Measurements from ENCODE around the gene CBY3. TPM values are rescaled to one million over a fixed set of nuclear protein-coding genes. Genes with fewer than 3 reads are reported as not detected.

The CBY3 gene
- total RNA-seq, 1 donor = not detected

DNA sequence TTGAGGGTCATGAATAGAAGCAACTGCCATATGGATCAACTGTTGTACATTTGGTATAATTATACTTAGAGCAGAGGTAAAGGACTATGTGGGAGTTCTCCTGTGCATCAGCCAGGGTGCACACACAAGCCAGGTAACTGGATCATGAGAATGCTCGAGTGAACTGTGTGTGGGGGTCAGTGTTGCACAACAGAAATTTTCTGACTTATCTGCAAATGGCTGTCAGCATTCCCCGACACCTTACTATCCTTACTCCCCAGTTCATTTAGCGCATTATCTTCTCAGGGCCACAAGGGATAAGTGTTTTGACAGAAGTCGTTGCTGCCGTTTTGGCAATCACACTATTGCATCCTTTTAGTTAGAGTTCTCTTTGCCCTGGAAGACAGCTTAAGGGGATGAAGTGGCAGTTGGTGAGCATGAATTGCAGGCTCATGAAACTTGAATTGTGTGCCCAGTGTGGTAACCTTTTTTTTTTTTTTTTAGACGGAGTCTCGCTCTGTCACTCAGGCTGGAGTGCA, 19.6 kb upstream of the CBY3 start:
- H4K20me1 ChIP-seq (ENCODE audit: insufficient read depth, low read length) = peaks cover 46% of the 10 kb centered on the region
- H3K36me3 ChIP-seq (ENCODE audit: insufficient read depth, low read length) = peaks cover 30% of the 10 kb centered on the region
- peak overlapping the region; percentile 87 for H3K4me3 ChIP-seq (ENCODE audit: insufficient read depth, low read length)
- TF ChIP-seq, protein P1, sequence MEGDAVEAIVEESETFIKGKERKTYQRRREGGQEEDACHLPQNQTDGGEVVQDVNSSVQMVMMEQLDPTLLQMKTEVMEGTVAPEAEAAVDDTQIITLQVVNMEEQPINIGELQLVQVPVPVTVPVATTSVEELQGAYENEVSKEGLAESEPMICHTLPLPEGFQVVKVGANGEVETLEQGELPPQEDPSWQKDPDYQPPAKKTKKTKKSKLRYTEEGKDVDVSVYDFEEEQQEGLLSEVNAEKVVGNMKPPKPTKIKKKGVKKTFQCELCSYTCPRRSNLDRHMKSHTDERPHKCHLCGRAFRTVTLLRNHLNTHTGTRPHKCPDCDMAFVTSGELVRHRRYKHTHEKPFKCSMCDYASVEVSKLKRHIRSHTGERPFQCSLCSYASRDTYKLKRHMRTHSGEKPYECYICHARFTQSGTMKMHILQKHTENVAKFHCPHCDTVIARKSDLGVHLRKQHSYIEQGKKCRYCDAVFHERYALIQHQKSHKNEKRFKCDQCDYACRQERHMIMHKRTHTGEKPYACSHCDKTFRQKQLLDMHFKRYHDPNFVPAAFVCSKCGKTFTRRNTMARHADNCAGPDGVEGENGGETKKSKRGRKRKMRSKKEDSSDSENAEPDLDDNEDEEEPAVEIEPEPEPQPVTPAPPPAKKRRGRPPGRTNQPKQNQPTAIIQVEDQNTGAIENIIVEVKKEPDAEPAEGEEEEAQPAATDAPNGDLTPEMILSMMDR (IDR thresholded peaks at IDR 0.05; ENCODE audit: extremely low read depth, low read depth, low read length) = no peak
- H3K79me2 ChIP-seq (ENCODE audit: insufficient read depth, low read length) = peaks cover 69% of the 10 kb centered on the region
- peaks cover 10% of the 10 kb centered on the region for H3K4me1 ChIP-seq (ENCODE audit: insufficient read depth, low read length)
- H3K27ac ChIP-seq (ENCODE audit: low read depth, low read length) = peak overlapping the region; percentile 92
- no peaks in the 10 kb centered on the region for H3K27me3 ChIP-seq (ENCODE audit: insufficient read depth, low read length)
- peak overlapping the region; percentile 97 for H3K4me2 ChIP-seq (ENCODE audit: insufficient read depth, low read length)
- H3K9me3 ChIP-seq (ENCODE audit: low read depth, low read length) = no peaks in the 10 kb centered on the region
- no peak overlapping the region for H2AFZ ChIP-seq (ENCODE audit: low read length)
- peak; percentile 74 for DNase-seq (ENCODE audit: insufficient read length, low spot score, missing footprints)

DNA sequence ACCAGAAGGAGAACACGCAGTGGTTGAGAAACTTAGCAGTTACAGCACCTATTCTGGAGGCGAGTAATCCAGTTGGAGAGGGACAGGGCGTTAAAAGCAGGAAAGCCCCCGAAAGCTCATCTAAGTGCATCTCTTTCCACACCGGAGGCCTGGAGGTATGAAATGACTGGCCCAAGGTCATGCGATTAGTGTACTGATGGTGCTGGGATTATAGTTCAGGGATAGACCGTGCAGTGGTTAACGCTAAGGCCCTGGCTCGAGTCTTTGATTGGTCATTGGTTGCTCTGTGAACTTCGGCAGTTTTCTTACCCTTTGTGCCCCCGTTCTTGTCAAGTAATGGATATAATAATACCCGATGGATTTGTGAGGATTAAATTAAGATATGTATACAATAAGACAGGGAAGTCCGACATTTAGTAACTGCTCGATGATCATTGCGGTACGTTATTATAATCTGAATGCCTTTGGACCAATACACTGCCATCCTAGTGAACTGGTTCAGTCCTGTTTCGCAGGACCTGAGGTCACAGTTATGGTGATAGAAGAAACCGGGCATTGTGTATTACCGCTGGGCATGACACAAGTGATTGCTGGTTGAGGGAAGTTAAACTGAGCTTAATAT, 18.9 kb upstream of the CBY3 start:
- Histone ChIP-seq H2AFZ (ENCODE audit: low read length) (peak overlapping the region; percentile 52), H3K36me3 (ENCODE audit: insufficient read depth, low read length) (peaks cover 24% of the 10 kb centered on the region), H3K4me3 (ENCODE audit: insufficient read depth, low read length) (peak overlapping the region; percentile 87), H3K79me2 (ENCODE audit: insufficient read depth, low read length) (peaks cover 62% of the 10 kb centered on the region), H3K4me2 (ENCODE audit: insufficient read depth, low read length) (peak overlapping the region; percentile 97), H3K27ac (ENCODE audit: low read depth, low read length) (peak overlapping the region; percentile 92), H3K27me3 (ENCODE audit: insufficient read depth, low read length) (no peaks in the 10 kb centered on the region), H4K20me1 (ENCODE audit: insufficient read depth, low read length) (peaks cover 40% of the 10 kb centered on the region), H3K4me1 (ENCODE audit: insufficient read depth, low read length) (peaks cover 10% of the 10 kb centered on the region), H3K9me3 (ENCODE audit: low read depth, low read length) (no peaks in the 10 kb centered on the region)
- peak; percentile 87 for DNase-seq (ENCODE audit: insufficient read length, low spot score, missing footprints)
- TF ChIP-seq, protein P1 (IDR thresholded peaks at IDR 0.05; ENCODE audit: extremely low read depth, low read depth, low read length) = no peak

DNA sequence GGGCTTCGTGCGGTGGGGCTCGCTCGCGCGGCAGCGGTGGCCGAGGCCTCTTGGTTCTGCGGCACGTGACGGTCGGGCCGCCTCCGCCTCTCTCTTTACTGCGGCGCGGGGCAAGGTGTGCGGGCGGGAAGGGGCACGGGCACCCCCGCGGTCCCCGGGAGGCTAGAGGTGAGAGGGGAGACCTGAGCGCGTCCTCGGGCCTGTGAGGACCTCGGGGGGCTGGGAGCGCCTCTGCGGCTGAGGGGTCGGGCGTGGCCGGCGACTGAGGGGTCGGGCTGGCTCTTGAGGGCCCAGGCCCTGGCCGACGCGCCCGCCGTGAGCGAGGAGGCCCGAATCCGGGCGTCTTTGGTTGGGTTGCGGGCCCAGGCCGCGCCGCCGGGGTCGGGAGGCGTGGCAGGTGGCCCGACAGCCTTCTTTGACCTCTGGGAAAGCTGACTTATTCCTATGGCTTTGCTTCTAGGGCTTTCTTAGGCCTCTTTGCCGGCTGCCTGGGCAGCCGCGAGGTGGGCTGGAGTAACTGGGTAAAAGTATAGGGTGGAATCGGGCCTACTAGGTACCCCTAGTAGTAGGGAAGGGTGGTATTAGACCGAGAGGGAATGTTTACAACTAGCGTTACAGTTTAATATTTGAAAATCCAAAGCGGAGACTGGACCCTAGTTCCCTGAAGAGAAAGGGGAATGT, 18.2 kb upstream of the CBY3 start, which contains the start of gene CANX:
CANX (plus strand) TSS at position 33 of the 681 bp plus-strand sequence. CDS start 6,715 bp downstream, outside the sequence.
- peak within 1 kb of the TSS; percentile 97 for H3K4me2 ChIP-seq (ENCODE audit: insufficient read depth, low read length)
- peaks cover 21% of the 10 kb centered on the region for H3K36me3 ChIP-seq (ENCODE audit: insufficient read depth, low read length)
- H2AFZ ChIP-seq (ENCODE audit: low read length) = peak within 1 kb of the TSS; percentile 67
- H3K27me3 ChIP-seq (ENCODE audit: insufficient read depth, low read length) = no peaks in the 10 kb centered on the region
- H3K9me3 ChIP-seq (ENCODE audit: low read depth, low read length) = no peaks in the 10 kb centered on the region
- H3K27ac ChIP-seq (ENCODE audit: low read depth, low read length) = peak within 1 kb of the TSS; percentile 92
- peaks cover 55% of the 10 kb centered on the region for H3K79me2 ChIP-seq (ENCODE audit: insufficient read depth, low read length)
- H3K4me1 ChIP-seq (ENCODE audit: insufficient read depth, low read length) = peaks cover 10% of the 10 kb centered on the region
- H4K20me1 ChIP-seq (ENCODE audit: insufficient read depth, low read length) = peaks cover 38% of the 10 kb centered on the region
- DNase-seq (ENCODE audit: insufficient read length, low spot score, missing footprints) = no peak
- TF ChIP-seq, protein P1 (IDR thresholded peaks at IDR 0.05; ENCODE audit: extremely low read depth, low read depth, low read length) = no peak
- peak within 1 kb of the TSS; percentile 87 for H3K4me3 ChIP-seq (ENCODE audit: insufficient read depth, low read length)

Data from osteoblast (primary cell).